Cerebellar cortex (tissue), 1 donor: ENCODE results near the gene YY1.
"Not testable (repeated sequence)": the region's sequence is repeated elsewhere in the genome, so short reads cannot be mapped to it uniquely, and the experiment has no call there.

ENCODE experiments used
- DNase-seq: peaks from one replicate; pipeline ENCODE4 v3.0.0-alpha.2; 2015; ENCODE audit warnings: low spot score

YY1 gene

DNA sequence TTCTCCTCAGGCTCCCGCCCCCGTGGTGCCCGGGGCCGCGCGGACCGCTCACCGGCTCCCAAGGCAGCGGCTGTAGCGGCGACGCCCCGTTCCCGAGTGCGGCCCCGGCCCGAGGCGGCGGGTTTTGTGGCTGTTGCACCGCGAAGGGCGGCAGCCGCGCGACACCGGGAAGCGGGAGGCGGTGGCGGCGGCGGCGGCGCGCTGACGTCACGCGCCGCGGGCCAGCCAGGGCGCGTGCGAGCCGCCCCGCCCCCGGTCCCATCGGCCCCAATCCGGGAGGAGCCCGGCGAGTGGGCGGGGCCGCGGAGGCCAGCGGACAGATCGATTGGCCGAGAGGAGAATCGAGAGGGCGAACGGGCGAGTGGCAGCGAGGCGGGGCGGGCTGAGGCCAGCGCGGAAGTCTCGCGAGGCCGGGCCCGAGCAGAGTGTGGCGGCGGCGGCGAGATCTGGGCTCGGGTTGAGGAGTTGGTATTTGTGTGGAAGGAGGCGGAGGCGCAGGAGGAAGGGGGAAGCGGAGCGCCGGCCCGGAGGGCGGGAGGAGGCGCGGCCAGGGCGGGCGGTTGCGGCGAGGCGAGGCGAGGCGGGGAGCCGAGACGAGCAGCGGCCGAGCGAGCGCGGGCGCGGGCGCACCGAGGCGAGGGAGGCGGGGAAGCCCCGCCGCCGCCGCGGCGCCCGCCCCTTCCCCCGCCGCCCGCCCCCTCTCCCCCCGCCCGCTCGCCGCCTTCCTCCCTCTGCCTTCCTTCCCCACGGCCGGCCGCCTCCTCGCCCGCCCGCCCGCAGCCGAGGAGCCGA, at the start of gene YY1:
YY1 (plus strand) TSS at position 726 of the 792 bp plus-strand sequence. CDS start 101 bp downstream, outside the sequence.
- peak; percentile 96 for DNase-seq

DNA sequence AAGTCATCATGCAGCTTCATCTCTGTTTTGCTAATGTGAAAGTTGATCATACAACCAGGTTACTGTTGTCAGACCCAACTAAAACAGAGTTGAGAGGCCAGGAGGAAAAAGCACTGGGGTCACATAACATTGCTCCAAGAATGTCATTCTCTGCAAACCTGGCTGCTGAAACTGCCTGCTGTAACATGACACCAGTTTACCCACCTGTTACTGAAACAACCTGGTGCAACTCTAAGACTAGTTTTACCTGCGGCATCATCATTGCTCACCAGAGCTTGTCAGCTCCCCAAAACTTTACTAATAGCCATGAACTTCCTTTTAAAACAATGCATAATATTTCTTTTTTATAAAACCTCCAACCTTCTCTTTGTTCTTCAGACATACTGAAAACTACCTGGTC, 48.8 kb upstream of the YY1 start:
- DNase-seq, result no peak

DNA sequence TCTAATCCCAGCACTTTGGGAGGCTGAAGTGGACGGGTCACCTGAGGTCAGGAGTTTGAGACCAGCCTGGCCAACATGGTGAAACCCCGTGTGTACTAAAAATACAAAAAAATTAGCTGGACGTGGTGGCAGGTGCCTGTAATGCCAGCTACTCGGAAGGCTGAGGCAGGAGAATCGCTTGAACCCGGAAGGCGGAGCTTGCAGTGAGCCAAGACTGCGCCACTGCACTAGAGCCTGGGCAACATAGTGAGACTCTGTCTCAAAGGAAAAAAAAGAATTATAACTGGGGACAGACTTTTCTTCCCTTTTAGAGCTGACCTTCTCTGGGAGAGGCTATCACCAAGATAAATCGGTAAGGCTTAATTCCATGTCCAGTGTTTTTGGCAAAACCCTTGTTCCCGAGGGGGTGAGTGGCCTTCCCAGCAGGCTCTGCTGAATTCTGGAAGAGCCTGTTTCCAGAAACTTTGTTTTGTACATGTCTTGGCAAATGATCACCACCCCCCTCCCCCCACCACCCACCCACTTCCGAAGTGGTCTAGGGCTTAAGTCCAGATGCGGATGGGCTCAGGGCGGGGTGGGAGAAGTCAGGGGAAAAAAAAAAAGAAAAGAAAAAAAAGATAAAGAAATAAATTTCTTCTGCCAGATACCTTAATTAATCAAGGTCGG, 47.2 kb upstream of the YY1 start:
- DNase-seq, result no peak

DNA sequence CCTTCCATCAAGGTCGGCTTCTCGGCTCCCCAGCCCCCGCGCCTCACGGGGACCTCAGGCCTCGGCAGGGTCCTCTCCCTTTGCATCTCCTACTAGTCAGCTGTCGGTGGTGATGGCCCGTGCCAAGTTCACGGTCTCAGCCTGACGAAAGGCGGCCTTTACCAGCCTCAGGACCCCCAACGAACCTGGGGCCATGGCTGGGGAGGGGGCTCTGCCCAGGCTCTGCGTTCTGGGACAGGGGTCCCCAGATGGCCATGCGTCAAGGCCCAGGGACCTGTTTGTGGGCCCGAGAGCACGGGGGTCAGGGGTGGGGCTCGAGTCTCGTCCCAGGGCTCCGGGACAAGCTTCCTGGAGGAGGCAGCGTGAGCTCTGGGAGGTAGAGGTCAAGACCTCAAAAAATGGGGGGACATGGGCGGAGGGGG, 46.7 kb upstream of the YY1 start:
- DNase-seq, result no peak

DNA sequence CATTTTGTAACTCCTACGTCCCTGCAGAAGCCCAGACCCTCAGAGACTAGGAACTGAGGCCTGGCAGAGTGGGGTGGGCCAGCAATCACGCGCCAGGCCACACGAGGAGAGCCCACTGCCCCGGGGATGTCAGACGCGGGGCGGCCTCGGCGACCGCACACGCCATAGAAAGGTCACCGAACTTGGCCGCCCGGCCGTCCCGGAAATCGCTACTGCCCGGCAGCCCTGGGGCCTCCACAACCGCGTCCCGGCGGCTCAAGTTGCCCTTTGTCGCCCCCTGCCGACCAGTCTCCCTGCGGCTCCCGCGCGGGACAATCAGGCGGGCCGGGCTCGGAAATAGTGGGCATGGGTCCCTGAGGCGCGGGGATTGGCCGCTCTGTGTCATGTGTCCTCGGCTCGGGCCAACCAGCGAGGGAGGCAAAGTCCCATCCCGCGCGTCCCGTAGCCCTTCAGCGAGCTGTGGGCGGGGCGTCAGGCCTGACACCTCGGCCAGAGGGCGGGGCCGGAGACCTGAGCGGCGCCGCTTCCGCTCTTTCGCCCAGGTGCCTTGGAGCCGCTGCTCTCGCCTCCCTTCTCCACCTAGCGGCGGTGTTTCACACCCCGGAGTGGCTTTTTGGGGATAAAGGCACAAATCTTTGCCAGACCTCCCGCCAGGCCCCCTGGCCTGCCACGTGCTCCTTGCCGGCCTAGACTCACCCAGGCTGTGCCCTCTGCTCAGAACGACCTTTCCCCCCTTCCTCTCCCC, 46.1 kb upstream of the YY1 start:
- peak; percentile 99 for DNase-seq

DNA sequence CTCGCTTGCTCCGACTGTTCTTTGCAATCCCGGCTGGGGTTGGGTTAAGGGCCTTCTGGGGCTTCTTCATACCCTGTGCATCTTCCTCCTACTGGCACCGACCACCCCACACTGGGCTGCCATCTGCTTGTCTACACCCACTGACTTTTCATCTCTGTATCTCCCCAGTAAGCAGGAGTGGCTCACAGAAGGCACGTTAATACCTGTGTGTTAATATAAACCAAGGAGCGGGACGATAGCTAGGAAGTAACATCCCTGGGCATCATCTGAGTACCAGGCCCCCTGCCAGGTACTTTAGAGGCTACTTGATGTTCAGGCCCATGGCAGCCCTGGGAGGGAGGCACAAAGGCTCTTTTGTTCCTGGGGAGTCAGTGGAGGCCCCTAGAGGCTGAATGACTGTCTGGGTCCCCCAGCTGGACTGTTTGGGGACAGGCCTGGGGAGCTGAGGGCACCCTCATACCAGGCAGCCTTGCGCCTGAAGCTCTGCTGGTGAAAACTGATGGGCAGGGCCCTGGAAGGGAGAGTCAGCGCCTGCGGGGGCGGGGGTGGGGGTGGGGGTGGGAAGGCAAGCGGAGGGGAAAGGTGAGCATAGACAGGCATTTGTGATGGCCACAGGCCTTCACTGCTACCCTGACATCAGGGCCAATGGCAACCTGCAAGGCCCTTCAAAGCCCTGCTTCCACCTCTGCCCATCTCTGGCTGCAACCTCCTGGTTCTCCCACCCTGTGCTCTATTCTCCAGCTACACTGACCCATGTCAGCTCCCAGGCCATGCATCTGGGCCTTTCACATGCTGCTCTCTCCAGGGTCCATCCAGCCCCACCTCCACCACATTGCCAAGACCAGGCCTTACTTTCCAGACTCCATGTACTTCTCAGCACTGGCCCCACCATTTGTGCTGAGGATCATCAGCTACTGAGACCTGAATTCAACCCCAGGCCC, 45.3 kb upstream of the YY1 start:
- DNase-seq, result no peak

DNA sequence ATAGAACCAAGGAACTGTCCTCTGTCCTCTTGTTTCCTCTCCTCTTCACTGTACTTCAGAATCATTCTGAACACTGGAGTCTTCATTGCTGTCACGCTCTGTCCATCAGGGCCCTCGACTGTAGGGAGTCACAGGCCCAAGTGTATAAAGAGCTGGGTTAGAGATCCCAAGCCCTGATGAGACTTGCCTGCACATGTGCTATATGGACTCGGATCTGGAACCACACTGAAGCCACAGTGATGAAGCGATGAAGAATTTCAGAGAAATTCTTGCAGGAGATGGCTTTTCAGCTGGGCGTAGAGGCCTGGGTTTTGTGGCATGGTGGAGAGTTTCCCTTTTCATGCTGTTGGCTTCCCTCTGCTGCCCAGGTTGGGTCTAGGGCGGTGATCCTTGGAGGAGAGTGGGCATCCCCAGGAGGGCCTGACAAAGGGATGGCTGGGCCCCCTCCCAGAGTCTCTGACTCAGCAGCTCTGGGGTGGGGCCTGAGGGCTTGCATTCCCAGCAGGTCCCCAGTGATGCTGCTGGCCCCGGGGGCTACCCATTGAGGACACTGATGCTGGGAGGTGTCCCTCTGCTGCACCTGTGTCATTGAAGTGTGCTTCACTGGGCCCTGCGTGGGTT, 39.6 kb upstream of the YY1 start:
- no peak for DNase-seq

DNA sequence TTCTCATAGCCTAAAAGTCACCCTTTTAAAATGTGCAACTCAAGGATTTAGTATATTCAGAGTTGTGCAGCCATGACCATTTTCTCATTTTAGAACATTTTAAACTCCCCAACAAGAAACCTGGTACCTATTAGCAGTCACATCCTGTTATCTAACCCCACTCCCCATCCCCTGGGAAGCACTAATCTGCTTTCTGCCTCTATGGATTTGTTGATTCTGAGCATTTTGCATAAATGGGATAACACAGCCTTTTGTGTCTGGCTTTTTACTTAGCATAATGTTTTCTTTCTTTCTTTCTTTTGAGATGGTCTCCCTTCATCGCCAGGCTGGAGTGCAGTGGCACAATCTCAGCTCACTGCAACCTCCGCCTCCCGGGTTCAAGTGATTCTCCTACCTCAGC, 38.6 kb upstream of the YY1 start:
- no peak for DNase-seq

DNA sequence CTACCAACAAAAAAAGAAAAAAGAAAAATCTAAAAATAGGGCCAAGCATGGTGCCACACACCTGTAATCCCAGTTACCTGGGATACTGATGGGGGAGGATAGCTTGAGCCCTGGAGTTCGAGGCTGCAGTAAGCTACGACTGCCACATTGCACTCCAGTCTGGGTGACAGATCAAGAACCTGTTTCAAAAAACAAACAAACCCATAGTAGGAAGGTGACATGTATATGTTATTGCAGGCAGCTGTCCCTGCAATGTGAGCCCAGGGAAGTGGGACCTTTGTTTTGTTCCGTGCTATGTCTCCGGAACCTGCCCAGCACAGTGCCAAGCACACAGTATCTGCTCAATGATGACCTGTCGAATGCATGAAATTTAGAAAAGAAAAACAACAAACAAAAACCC, 37.2 kb upstream of the YY1 start:
- no peak for DNase-seq

DNA sequence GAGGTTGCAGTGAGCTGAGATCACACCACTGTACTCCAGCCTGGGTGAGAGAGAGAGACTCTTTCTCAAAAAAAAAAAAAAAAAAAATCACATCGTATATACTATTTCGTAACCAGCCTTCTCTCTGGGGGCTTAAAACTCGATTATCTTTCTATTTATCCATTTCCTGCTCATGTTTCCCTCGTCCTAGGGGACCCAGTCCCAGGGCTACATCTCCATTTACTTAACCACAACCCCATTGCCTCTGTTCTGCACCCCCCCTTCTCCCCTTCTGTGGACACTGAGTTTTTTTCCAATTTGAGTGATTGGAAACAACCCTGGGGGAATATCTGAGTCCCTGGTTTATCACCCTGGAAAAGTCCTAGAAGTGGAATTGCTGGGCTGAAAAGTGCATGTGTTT, 36.2 kb upstream of the YY1 start:
- DNase-seq, result no peak

DNA sequence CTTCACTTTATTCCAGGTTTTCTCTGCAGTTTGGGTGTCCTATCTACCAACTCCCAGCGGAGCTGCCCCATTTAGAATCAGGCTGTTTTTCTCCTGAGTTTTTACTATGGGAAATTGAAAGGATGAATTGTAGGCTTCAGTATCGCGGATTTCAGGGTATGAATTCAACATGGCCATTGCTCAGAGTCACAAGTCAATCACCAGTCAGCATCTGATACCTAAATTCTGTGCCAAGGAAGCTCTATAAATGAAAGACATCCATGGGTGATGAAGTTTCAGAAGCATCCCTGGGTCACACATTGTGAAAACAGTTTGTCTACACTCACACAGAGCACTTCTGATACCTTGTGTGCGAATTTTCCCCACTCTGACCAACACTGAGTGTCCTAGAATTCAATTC, 35.8 kb upstream of the YY1 start:
- no peak for DNase-seq

DNA sequence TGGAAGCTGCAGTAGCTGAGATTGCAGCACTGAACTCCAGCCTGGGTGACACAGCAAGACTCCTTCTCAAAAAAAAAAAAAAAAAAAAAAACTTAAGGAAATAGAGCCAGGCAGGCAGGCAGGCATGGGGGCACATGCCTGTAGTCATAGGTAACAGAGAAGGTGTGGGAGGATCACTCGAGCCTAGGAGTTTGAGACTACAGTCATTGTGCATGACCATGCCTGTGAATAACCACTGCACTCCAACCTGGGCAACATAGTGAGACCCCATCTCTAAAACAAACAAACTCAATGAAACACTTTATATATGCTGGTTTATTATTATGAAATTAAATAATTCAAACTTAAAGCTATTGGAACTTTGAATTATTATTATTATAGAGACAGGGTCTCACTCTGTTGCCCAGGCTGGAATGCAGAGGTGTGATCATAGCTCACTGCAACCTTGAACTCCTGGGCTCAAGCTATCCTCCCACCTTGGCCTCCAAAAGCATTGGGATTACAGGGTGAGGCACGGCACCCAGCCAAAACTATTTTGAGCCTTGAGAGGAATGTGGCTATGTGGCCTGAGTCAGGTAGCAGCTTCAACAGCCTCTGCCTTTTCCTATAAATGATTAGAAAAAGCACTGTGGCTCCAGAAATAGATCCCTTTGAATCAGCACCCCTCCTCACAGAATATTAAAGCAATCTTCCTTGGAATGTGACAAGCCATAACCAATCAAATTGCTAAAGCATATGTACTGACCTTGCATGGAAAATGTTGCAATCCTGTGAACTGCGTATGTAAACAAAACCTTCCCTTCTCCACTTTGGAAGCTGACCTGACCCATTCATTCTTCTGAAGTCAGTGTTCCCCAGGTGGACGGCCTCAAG, 34.7 kb upstream of the YY1 start:
- no peak for DNase-seq

DNA sequence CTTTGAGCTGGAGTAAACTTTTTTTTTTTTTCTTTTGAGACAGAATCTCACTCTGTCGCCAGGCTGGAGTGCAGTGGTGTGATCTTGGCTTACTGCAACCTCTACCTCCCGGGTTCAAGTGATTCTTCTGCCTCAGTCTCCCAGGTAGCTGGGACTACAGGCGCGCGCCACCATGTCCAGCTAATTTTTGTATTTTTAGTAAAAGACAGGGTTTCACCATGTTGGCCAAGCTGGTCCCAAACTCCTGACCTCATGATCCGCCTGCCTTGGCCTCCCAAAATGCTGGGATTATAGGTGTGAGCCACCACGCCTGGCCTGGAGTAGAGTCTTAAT, 34.1 kb upstream of the YY1 start:
- DNase-seq, result not testable (repeated sequence)

DNA sequence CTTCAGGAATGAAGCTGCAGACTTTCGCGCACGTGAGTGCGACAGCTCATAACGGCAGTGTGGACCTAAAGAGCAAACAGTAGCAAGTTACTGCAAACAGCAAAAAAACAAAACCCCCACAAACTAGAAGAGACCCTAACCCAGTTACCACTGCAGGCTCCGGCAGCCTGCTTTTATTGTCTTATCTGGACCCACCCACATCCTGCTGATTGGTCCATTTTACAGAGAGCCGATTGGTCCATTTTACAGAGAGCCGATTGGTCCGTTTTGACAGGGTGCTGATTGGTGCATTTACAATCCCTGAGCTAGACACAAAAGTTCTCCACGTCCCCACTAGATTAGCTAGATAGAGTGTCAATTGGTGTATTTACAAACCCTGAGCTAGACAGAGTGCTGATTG, 31.4 kb upstream of the YY1 start:
- DNase-seq, result not testable (repeated sequence)

DNA sequence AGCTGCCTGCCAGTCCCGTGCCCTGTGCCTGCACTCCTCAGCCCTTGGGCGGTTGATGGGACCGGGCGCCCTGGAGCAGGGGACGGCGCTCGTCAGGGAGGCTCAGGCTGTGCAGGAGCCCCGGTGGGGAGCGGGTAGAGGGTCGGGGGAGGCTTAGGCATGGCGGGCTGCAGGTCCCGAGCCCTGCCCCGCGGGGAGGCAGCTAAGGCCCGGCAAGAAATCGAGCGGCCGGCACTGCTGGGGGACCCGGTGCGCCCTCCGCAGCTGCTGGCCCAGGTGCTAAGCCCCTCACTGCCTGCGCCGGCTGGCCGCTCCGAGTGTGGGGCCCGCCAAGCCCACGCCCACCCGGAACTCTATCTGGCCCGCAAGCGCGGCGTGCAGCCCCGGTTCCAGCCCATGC, 30.8 kb upstream of the YY1 start:
- DNase-seq, result not testable (repeated sequence)

DNA sequence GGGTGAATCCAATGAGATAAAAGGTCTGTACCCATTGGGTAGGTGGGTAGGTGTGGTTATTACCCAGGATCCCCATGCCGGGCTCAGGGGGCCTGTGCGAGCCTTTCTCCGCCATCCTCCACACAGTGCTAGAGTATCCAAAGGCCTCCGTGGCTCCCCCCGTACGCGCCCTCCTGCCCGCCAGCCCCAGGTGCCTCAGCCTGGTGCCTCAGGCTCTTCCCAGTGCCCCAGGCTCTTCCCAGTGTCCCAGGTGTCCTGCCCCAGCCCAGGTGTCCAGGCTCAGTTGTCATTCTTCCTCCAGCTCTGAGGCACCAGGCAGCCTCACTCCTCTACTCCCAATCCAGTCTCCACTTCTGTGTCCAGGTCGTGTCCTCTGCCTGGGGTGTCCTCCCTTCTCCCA, 27.6 kb upstream of the YY1 start:
- no peak for DNase-seq

DNA sequence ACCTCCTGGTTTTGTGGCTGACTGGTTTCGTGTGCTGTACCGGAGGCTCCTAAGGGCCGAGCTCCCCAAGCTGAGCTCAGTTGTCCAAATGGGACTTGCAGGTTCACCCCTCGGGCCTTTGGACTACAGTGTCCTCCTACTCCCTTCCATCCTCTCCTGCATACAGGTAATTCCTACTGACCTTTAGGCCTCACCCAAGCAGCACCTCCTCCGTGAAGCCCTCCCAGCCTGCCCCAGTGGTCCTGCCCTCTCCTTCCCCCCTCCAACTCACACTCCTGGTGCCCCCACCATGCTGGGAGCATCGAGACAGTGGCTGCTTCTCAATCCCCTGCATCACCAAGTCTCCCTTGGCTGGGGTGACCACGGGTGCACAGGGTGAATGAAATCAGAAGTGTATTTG, 27.1 kb upstream of the YY1 start:
- DNase-seq, result no peak

DNA sequence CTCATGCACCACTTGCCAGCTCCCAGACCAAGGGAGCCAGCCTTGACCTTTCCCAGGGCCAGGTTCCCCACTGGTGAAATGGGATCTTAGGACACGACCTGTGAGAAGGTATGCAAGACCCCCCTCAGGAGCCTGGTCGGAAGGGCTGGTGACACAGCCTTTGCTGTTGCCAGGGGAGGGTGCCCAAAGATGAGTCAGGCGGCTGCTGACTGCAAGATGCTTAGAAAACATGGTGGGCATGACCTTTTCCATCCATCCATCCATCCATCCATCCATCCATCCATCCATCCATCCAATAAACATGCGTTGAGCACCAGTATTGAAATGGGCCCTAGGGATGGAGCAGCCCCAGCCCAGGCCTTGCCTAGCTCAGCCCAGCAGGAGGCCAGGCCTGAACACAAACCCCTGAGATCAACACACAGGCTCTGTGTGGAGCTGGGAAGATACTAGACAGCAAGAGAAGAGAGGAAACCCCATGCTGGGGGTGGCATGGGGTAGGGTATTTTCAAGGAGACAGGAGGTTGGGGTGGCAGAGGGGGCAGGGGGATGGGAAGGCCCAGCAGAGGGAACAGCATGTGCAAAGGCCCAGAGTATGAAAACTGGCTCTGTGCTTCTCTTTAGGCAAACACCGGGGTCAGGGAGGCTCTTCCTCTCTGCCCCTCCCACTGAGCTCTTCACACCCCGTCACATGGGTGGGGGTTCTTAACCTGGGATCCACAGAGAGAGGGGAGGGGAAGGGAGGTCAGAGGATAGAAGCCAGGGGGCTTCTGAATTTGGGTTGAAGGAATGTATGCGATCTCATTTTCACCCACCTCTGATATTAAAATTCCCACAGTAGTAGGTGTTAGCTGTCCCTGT, 26.2 kb upstream of the YY1 start:
- DNase-seq, result no peak

DNA sequence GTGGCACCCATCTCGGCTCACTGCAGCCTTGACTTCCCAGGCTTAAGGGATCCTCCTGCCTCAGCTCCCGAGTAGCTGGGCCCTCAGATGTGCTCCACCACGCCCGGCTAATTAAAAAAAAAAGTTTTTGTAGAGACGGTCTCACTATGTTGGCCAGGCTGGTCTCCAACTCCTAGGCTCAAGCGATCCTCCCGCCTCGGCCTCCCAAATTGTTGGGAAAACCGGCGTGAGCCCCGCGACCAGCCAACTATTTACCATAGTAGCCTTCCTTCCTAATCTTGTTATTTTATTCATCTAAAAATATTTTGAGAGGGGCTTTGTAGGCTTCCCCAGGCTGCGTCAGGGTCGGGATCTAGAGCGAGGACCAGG, 25.4 kb upstream of the YY1 start:
- no peak for DNase-seq
